HG03135 (cell line): Measurements from ENCODE around the gene FAF1.

Experiments used
- ATAC-seq: cut with Tn5 transposase; IDR thresholded peaks from one replicate; pipeline ENCODE4 v1.9.1; 2021; ENCODE audit warnings: mild to moderate bottlenecking, moderate library complexity; ENCODE audit not compliant: unreplicated experiment

FAF1 gene

DNA sequence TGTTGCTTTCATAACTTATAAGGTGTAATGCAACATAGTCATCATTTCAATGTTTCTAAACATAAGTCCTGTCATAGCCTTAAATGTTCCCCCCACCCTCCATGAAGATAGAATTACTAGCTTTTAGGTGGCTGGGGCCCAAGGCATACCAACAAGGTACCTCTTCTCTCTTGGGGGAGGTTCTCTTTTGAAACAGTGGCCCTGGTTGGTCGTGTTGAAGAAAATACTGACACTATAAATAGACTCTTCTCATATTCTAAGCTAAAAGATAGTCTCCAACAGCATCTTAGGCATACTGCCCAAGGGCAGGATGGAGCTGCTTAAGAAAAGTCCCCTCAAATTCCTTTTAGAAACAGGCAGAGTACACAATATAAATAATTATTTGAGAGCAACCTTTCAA, 255.0 kb downstream of the FAF1 start:
- ATAC-seq: no peak

- ATAC-seq: peak; percentile 54
These were observed 255.9 kb downstream of the FAF1 start for GRCh38 chr1:50704126-50704525.

DNA sequence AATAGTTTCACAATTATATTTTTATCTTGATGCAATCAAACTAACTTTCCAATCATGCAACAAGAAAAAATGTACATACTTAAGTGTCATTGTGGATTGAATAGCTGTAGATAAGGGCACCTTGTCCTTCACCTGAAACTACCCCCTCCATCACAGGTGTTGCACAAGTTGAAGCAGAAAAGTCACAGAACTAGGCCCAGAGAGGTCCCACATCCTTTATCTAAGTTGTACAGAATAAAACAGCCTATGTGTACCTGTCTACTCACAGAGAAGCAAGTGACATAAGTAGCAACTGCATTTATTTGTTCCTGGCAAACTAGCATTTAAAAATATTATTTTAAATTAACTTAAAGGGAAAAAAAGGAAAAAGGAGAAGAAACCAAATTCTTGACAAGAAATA, 256.8 kb downstream of the FAF1 start:
- no peak for ATAC-seq

GRCh38 chr1:50702395-50702794, 257.7 kb downstream of the FAF1 start:
- ATAC-seq: no peak

DNA sequence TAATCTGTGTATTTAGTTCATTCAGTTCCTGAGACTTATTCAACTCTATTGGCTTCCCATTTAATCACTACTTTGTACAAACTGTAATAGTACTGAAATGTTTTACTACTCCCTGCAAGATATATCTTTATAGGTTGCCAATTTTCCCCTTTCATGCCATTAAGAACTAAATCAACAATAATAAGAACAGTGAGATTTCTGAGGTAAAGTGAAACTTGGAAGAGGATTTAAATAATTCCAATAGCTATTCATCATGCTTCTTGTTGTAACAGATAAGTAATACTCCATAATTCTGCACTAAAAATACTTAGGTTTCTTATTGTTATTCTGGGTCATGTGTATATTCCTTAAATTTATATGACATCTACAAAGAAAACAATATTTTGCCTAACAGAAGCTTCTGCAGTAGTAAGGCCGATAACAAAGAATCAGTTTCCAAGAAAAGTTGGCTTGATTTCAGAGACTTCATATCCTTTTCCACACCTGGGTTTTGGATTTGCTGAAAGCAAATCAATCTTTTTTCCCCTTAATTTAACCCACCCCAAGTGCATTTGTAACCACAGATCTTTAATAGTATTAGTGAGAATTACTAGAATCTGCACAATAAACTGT, 258.3 kb downstream of the FAF1 start:
- ATAC-seq: no peak

DNA sequence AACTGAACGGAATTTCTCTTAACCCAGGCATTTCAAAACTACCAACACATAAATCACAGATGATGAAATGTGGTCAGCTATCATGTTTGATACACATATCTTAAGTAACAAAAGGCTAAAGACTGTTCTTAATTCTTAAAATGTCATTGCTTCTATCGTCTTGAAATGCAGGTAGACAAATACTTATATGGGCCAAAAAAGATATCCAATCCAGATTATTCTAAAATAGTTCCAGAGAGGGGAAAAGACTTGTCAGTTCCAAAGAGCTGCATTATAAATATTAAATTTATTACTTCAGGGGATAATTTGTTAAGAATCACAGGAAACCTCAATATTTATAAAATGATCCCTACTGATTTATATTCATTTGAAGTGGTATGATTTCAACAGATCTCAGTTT, 259.4 kb downstream of the FAF1 start:
- no peak for ATAC-seq

- no peak for ATAC-seq
These were observed 259.9 kb downstream of the FAF1 start for GRCh38 chr1:50700214-50700613.

DNA sequence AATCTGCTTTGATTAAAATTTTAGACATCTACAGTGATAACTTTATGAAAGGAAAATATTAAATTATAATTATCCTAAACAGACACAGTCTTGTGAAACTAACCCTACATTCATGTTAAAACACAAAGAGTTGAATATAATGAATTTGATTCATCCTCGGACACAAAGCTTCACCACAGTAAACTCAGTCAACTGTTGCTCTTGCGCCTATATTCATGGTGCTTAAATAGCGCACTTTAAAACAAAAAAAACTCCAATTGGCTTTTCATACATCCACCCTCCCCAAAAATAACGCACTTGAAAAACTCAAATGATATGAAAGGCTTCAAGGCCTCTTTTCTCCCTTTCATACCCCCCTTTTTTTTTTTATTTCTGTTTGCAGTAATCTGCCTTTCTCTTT, 260.3 kb downstream of the FAF1 start:
- ATAC-seq: no peak

DNA sequence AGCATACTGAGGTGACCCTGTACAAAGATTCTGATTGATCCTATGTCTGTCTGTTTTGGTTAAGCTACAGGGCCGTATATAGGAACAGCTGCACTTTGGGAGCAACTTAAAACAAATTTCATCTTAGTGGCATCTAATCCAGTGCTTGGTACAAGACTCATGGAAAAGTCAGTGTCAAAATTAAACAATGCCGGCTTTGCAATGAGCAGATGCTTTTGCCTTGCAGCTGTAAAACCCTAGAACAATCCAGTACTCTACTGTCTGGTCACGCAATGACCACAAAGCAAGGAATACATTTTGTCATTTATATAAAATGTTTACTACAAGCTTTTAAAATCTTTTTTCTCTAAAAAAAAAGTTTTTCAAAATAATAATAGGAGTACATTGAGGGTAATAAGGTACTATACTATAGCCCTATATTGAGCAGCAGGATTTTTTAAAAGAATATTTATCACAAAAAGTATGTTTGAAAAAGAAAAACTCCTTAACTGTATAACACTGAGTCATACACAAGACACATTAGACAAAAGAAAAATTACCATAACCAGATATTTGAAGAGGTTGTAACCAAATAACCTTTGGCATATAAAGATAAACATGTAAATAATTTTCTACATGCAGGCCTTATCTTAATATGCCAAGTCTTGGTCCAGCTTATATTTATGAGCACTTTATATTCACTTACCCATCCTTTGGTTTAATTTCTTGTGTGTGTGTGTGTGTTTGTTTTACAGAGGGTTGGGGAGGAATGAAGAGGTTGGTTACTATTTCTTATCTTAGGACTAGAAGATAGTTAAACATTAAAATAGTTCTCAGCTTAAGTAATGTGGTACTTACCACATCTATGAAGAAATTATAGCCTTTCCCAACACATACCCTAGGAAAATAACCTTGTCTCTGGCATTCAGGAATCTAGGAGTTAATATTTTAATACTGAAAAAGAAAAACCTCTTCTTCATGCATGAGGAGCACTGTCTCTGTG, 262.3 kb downstream of the FAF1 start:
- no peak for ATAC-seq

DNA sequence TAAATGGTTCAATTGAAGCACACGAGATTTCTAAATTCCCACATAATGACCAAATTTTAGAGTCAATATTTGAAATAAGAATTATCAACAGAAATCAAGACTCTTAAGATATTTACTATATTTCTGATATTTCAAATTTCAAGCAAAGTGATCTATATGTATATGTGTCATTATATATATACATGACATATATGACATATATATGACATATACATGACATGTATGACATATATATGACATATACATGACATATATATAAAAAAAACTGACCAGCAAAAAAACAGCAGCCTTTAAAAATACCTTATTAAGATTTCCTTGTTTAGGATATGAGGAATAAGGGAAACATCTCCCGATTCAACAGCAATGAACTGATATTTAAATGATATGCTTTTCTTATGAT, 266.2 kb downstream of the FAF1 start:
- no peak for ATAC-seq

DNA sequence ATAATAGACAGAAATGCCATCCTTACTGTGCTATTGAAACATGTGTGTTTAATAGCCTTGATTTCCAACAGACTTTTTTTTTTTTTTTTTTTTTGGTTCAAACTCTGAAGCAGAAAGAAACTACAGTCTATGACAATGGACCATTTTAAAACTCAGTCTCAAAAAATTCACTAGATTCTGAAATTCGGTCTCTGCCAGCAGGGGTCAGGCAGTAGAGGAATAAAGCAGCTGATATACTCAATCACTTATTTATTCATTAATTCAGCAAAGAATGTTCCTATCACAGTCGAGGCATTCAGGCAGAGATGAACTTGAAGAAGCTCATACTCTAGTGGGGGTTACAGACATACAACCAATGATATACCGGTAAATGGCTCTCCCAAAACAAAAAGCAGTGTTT, 275.9 kb downstream of the FAF1 start:
- no peak for ATAC-seq

GRCh38 chr1:50681931-50682330, 278.1 kb downstream of the FAF1 start:
- no peak for ATAC-seq

- no peak for ATAC-seq
These were observed 292.2 kb downstream of the FAF1 start for GRCh38 chr1:50667710-50668356.

DNA sequence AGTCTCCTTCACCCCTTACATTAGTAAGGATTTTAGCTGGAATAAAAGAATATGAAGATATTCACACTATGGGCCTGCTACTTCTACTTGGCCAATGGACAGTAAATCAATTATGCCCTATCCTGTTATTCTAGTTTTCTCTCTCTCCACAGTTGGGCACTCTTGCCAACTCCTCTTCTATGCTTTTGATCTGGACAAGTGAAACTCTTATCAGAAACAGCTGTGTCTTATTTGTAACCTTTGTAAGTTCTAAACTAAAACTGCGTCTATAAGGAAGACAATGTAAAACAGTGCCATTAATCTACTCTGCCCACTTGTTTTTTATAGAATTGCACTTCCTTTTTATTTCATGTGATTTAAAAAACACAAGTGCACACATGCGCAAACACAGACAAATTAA, 292.8 kb downstream of the FAF1 start:
- ATAC-seq: no peak

DNA sequence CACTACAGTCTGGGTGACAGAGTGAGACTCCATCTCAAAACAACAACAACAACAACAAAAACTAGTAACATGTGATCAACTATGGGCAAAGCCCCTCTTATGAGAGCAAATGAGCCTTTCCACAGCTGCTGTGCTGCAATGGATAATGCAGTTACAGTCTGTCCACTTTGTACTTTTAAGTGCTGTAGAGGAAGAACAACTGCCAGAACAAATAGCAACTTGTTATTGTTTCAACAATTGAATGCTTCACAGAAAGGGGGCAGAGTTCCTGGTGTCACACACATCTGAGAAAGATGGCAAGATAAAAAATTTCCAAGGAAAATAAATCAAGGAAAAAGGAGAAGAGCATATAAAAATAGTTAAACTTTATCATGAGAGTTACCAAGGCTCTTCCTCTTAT, 293.2 kb downstream of the FAF1 start:
- ATAC-seq: no peak

- no peak for ATAC-seq
These were observed 294.7 kb downstream of the FAF1 start for GRCh38 chr1:50665413-50665812.

GRCh38 chr1:50661626-50662025, 298.4 kb downstream of the FAF1 start:
- no peak for ATAC-seq

GRCh38 chr1:50659107-50659662, 300.9 kb downstream of the FAF1 start:
- no peak for ATAC-seq

- no peak for ATAC-seq
These were observed 301.5 kb downstream of the FAF1 start for GRCh38 chr1:50658459-50659076.

DNA sequence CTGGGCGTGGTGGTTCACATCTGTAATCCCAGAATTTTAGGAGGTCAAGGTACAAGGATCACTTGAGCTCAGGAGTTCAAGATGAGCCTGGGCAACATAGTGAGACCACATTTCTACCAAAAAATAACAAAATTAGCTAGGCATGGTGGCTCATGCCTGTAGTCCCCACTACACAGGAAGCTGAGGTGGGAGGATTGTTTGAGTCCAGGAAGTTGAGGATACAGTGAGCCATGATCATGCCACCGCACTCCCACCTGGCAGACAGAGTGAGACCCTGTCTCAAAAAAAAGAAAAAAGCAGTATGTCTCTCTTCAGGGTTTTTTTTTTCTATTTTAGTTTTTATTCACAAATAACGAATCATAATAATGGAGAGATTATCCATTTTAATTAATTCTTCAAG, 303.1 kb downstream of the FAF1 start:
- no peak for ATAC-seq
